ELR (cell line): ENCODE data around the gene ZXDC.

Experiments used
- DNase-seq: peaks from one replicate; pipeline ENCODE4 v3.0.0-alpha.2; 2015; ENCODE audit warnings: low read depth

Gene ZXDC

GRCh38 chr3:126452213-126452612 lies 23.5 kb downstream of the ZXDC start:
- DNase-seq = no peak

- no peak for DNase-seq
Observed at GRCh38 chr3:126451511-126451910, 24.2 kb downstream of the ZXDC start.

GRCh38 chr3:126450744-126451143 lies 24.9 kb downstream of the ZXDC start:
- no peak for DNase-seq

GRCh38 chr3:126450219-126450618 lies 25.5 kb downstream of the ZXDC start:
- no peak for DNase-seq

GRCh38 chr3:126449621-126450051 lies 26.1 kb downstream of the ZXDC start:
- no peak for DNase-seq

GRCh38 chr3:126448893-126449180 lies 26.9 kb downstream of the ZXDC start:
- DNase-seq = no peak

GRCh38 chr3:126448136-126448892 lies 27.4 kb downstream of the ZXDC start:
- DNase-seq = no peak

- DNase-seq = no peak
Observed at GRCh38 chr3:126447456-126448106, 28.1 kb downstream of the ZXDC start.

- DNase-seq = no peak
Observed at GRCh38 chr3:126446791-126447190, 28.9 kb downstream of the ZXDC start.

- DNase-seq = no peak
Observed at GRCh38 chr3:126446301-126446700, 29.4 kb downstream of the ZXDC start.

GRCh38 chr3:126445506-126445905 lies 30.2 kb downstream of the ZXDC start:
- no peak for DNase-seq

GRCh38 chr3:126442856-126443242 lies 32.8 kb downstream of the ZXDC start:
- DNase-seq = no peak

GRCh38 chr3:126442094-126442855 lies 33.4 kb downstream of the ZXDC start:
- DNase-seq = no peak

- DNase-seq = no peak
Observed at GRCh38 chr3:126441256-126441880, 34.3 kb downstream of the ZXDC start.

- no peak for DNase-seq
Observed at GRCh38 chr3:126440709-126440995, 35.0 kb downstream of the ZXDC start.

GRCh38 chr3:126439968-126440708 lies 35.6 kb downstream of the ZXDC start:
- no peak for DNase-seq

- DNase-seq = no peak
Observed at GRCh38 chr3:126439346-126439967, 36.2 kb downstream of the ZXDC start.

GRCh38 chr3:126438746-126439145 lies 36.9 kb downstream of the ZXDC start:
- DNase-seq = no peak

- no peak for DNase-seq
Observed at GRCh38 chr3:126438186-126438585, 37.5 kb downstream of the ZXDC start.

GRCh38 chr3:126436826-126437717 lies 38.6 kb downstream of the ZXDC start:
- no peak for DNase-seq
